ENCODE results near the gene COLEC11.
"Not testable (repeated sequence)": the region's sequence is repeated elsewhere in the genome, so short reads cannot be mapped to it uniquely, and the experiment has no call there.

DNA sequence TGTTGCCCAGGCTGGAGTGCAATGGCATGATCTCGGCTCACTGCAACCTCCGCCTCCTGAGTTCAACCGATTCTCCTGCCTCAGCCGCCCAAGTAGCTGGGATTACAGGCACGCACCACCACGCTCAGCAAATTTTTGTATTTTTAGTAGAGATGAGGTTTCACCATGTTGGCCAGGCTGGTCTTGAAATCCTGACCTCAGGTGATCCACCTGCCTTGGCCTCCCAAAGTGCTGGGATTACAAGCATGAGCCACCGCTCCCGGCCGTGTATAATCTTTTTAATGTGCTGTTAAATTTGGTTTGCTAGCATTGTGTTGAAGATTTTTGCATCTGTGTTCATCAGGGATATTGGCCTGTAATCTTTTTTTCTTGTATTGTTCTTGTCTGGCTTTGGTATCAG, 24.7 kb downstream of the COLEC11 start:
- TF ChIP-seq, protein P1, sequence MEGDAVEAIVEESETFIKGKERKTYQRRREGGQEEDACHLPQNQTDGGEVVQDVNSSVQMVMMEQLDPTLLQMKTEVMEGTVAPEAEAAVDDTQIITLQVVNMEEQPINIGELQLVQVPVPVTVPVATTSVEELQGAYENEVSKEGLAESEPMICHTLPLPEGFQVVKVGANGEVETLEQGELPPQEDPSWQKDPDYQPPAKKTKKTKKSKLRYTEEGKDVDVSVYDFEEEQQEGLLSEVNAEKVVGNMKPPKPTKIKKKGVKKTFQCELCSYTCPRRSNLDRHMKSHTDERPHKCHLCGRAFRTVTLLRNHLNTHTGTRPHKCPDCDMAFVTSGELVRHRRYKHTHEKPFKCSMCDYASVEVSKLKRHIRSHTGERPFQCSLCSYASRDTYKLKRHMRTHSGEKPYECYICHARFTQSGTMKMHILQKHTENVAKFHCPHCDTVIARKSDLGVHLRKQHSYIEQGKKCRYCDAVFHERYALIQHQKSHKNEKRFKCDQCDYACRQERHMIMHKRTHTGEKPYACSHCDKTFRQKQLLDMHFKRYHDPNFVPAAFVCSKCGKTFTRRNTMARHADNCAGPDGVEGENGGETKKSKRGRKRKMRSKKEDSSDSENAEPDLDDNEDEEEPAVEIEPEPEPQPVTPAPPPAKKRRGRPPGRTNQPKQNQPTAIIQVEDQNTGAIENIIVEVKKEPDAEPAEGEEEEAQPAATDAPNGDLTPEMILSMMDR (IDR thresholded peaks at IDR 0.05), result not testable (repeated sequence)
- TF ChIP-seq POLR2A (IDR thresholded peaks at IDR 0.05), result not testable (repeated sequence)
